Pancreas (tissue), 10 donors: ENCODE data around the gene MCC. TPM values are rescaled to one million over a fixed set of nuclear protein-coding genes. Genes with fewer than 3 reads are reported as not detected.

Experiments used
- ATAC-seq, 4 donors: fragments of 200-7000 bp; cut with Tn5 transposase; one replicate each; pipeline versions ENCODE4 v1.8.0 to v1.9.1; 2020; ENCODE audit warnings: mild to moderate bottlenecking in 4 of 4, moderate library complexity in 4 of 4
- DNase-seq, 6 donors: peaks; one replicate each; pipeline ENCODE4 v3.0.0-alpha.2; 2020
- FAIRE-seq: peaks from 2 replicates; lab custom pipeline; 2012; peaks lifted over from hg19 to GRCh38; lab: Jason Lieb, UNC
- H3K27ac ChIP-seq, 4 donors: fragments of 200-600 bp; sonication (generic); 1 replicate in 3 of 4; 2 replicates in 1 of 4; pipeline versions ENCODE4 v1.5.0 to v1.8.0; 2020
- H3K27me3 ChIP-seq, 4 donors: fragments of 200-600 bp; one replicate each; pipeline ENCODE4 v1.8.0; 2021
- H3K36me3 ChIP-seq, 3 donors: fragments of 200-600 bp; sonication (generic) in 1 of 3; one replicate each; pipeline versions ENCODE4 v1.5.0 to v1.8.0; 2020 to 2021
- H3K4me1 ChIP-seq, 3 donors: fragments of 200-600 bp; one replicate each; pipeline ENCODE4 v1.8.0; 2021
- H3K4me3 ChIP-seq, 4 donors: fragments of 200-600 bp; sonication (generic) in 2 of 4; one replicate each; pipeline versions ENCODE4 v1.5.0 to v1.8.0; 2020 to 2021
- H3K9me3 ChIP-seq, 4 donors: fragments of 200-600 bp; one replicate each; pipeline ENCODE4 v1.8.0; 2021
- CTCF ChIP-seq, 4 donors: fragments of 200-600 bp; sonication (generic) in 3 of 4; IDR thresholded peaks; one replicate each; pipeline versions ENCODE4 v1.5.0 to v1.8.0; 2021; ENCODE audit warnings: antibody characterized with exemption in 4 of 4
- WGBS, 2 donors: extraction: QIAGEN DNeasy Blood & Tissue Kit; methylation state at CpG; one replicate each; pipeline ENCODE4 v1.1.7; 2013; 5-methylcytosine and 5-hydroxymethylcytosine counted together
- intact Hi-C, 3 donors: fragments of 100-400 bp; cut with DNase I; formaldehyde crosslinking; loops; one replicate each; pipeline versions ENCODE4 v1.11.1 to v1.14.2; 2022
- polyA plus RNA-seq, 2 donors: library from polyadenylated mRNA; stranded (reverse); fragments of 200-250 nt; gene quantifications; one replicate each; pipeline ENCODE4 v1.2.3, GENCODE V29; 2013
- total RNA-seq, 6 donors: library from RNA; stranded (reverse); fragmentation: NEBNext Ultra II Directional in 4 of 6; extraction: Animal tissue kit (Norgen Biotek cat#: 25700) in 4 of 6; gene quantifications; one replicate each; pipeline versions ENCODE4 v1.2.1 to v1.2.4, GENCODE V29; 2021 to 2023
- donor health status: healthy with polysubstance abuse.
- donor health status: DM: no; HTN: no; CAD: no; lungs with moderate emphysema.
- donor health status: DM: no; HTN: no; CAD: no.
- donor health status: control.
- donor health status: control.
- donor health status: Bipolar disorder and iron deficiency.
- donor health status: DM: yes; HTN: yes; CAD: no.
- donor health status: DM: no; HTN: no; CAD: no.
- donor health status: DM: no; HTN: no; CAD: no.
- donor health status: DM: yes; HTN: yes; CAD: no.

Gene MCC
- total and polyA plus RNA-seq, 8 donors: 1.3 to 8.3 (median 4.0) TPM

GRCh38 chr5:112996830-112997374, 491.4 kb downstream of the MCC start:
- FAIRE-seq (no peak), DNase-seq (no peak), ATAC-seq (no peak)
- TF ChIP-seq CTCF (IDR thresholded peaks at IDR 0.05): no peak
- intact Hi-C loops: loop anchor here in 2 of 3 donors (5.0 to 10.0 kb wide), 2 partner anchors 328 to 610 kb away; no protein-coding TSS in a partner anchor
- no peaks in the 10 kb centered on the region for H3K27me3 ChIP-seq
- 88 to 89% methylated on average over 4 of the region's 4 CpGs for WGBS, 2 donors
- H3K4me1 ChIP-seq: no peaks in the 10 kb centered on the region
- H3K4me3 ChIP-seq: no peak overlapping the region
- H3K9me3 ChIP-seq: no peaks in the 10 kb centered on the region
- peaks cover 0 to 10% (median 0%) of the 10 kb centered on the region in 3 donors for H3K36me3 ChIP-seq
- H3K27ac ChIP-seq: no peak overlapping the region

GRCh38 chr5:112995764-112996618, 492.3 kb downstream of the MCC start:
- peak in 5 of 6 donors; percentile 35 to 77 (median 58) for DNase-seq
- 18 to 26% methylated on average over 7 of the region's 7 CpGs for WGBS, 2 donors
- peak; percentile 51 for FAIRE-seq
- Histone ChIP-seq H3K4me3 (no peak overlapping the region), H3K9me3 (no peaks in the 10 kb centered on the region), H3K27me3 (no peaks in the 10 kb centered on the region), H3K4me1 (no peaks in the 10 kb centered on the region), H3K36me3 (peaks cover 0 to 10% (median 0%) of the 10 kb centered on the region in 3 donors), H3K27ac (no peak overlapping the region)
- peak; percentile 49 to 79 (median 71) for TF ChIP-seq CTCF (IDR thresholded peaks at IDR 0.05)
- peak; percentile 76 to 96 (median 90) for ATAC-seq
- intact Hi-C loops: loop anchor here in 2 of 3 donors (5.0 to 10.0 kb wide), 2 partner anchors 329 to 611 kb away; no protein-coding TSS in a partner anchor

GRCh38 chr5:112986224-112986623, 502.0 kb downstream of the MCC start:
- WGBS, 2 donors: 95 to 98% methylated on average over 4 of the region's 4 CpGs
- Histone ChIP-seq H3K4me3 (no peak overlapping the region), H3K27me3 (no peaks in the 10 kb centered on the region), H3K4me1 (no peaks in the 10 kb centered on the region), H3K9me3 (no peaks in the 10 kb centered on the region), H3K27ac (no peak overlapping the region), H3K36me3 (no peaks in the 10 kb centered on the region)
- ATAC-seq (no peak), DNase-seq (no peak), FAIRE-seq (no peak)
- intact Hi-C loops: loop anchor here in 1 of 3 donors (10.0 kb wide), 1 partner anchor 619 kb away; no protein-coding TSS in a partner anchor
- TF ChIP-seq CTCF (IDR thresholded peaks at IDR 0.05): no peak

GRCh38 chr5:112983363-112983762, 504.9 kb downstream of the MCC start:
- intact Hi-C loops: loop anchor here in 1 of 3 donors (10.0 kb wide), 1 partner anchor 621 kb away; no protein-coding TSS in a partner anchor
- FAIRE-seq: no peak
- no peak overlapping the region for H3K27ac ChIP-seq
- 94 to 96% methylated on average over 2 of the region's 2 CpGs for WGBS, 2 donors
- ATAC-seq: no peak
- no peaks in the 10 kb centered on the region for H3K27me3 ChIP-seq
- H3K4me1 ChIP-seq: peaks cover 0 to 13% (median 8%) of the 10 kb centered on the region in 3 donors
- no peak for DNase-seq
- H3K9me3 ChIP-seq: no peaks in the 10 kb centered on the region
- no peak for TF ChIP-seq CTCF (IDR thresholded peaks at IDR 0.05)
- H3K36me3 ChIP-seq: no peaks in the 10 kb centered on the region
- H3K4me3 ChIP-seq: no peak overlapping the region
